A673 (cell line): Measurements from ENCODE around the gene RASSF7.

Experiments
- CTCF ChIP-seq: fragments of 300-800, 200-600 bp; sonication (generic); conservative IDR thresholded peaks from 2 replicates; pipeline ENCODE4 v1.5.1; 2017; ENCODE audit warnings: low read depth, mild to moderate bottlenecking, antibody characterized with exemption, low read length, moderate library complexity, mixed read lengths
- EZH2 ChIP-seq: fragments of 200-600 bp; sonication (generic); IDR thresholded peaks from 2 replicates; pipeline ENCODE4 v1.6.1; 2017; ENCODE audit warnings: borderline replicate concordance, low read depth, mild to moderate bottlenecking, mixed read lengths, antibody characterized with exemption, low read length; ENCODE audit not compliant: poor library complexity, severe bottlenecking

GRCh38 chr11:555227-555779, 5.5 kb upstream of the RASSF7 start:
- TF ChIP-seq CTCF (no peak), EZH2 (no peak)
